Measurements from ENCODE around the gene CPT1B. TPM values are rescaled to one million over a fixed set of nuclear protein-coding genes. Genes with fewer than 3 reads are reported as not detected.

Gene CPT1B
- total and polyA plus RNA-seq, 7 donors, result 1.4 to 22.6 (median 5.0) TPM

DNA sequence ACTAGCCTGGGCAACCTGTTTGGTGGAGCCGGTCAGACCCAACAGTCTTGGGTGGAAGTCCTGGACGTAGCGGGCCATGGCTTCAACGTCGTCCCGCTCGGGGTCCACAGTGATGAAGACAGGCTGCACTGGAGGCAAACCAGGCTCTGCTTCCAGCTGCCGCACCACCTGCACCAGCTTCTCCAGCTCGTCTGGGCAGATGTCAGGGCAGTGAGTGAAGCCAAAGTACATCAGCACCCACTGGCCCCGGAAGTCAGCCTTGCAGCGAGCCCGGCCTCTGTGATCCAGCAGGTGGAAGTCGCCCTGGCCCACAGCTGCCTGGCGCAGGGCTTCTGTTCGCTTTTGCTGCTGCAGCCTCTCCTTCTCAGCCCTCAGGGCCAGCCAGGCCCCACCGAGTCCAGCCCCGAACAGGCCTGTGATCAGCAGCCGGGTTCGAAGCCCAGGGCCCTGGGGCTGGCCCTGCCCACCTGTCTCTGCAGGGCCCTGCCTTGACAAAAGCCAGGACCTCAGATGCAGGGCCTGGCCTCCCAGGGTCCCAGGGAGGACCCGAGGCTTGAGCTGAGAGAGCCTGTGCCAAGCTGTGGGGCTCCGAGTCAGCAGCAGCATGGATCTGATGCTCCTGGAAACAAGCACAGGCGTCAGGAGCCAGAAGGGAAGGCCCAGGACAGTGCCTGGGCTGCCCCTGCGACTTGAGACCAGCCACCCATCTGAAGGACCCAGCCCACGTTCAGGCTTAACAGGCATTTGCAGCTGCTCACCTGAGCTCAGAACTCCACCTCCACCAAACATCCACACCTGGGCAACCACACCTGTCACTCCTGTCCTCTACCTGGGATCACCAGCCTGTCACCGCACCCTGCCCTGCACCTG, 54.2 kb downstream of the CPT1B start:
- DNase-seq, result peak; percentile 69
- H3K27me3 ChIP-seq, result peaks cover 0 to 4% (median under 1%) of the 10 kb centered on the region in 3 donors
- WGBS, 2 donors, result 30 to 72% methylated on average over 25 of the region's 25 CpGs
- peaks cover 28 to 52% (median 35%) of the 10 kb centered on the region in 4 donors for H3K36me3 ChIP-seq
- H3K9me3 ChIP-seq, result no peaks in the 10 kb centered on the region
- intact Hi-C loops (cut with DNase I), result loop anchor here (2.0 kb wide), 1 partner anchor 15 kb away; the partner anchor contains the start of gene NCAPH2
- TF ChIP-seq POLR2AphosphoS5 (IDR thresholded peaks at IDR 0.05) (no peak), CTCF (IDR thresholded peaks at IDR 0.05) (no peak), POLR2A (IDR thresholded peaks at IDR 0.05) (no peak), EP300 (IDR thresholded peaks at IDR 0.05) (no peak)
- peak overlapping the region in 1 of 4 donors; percentile 94 for H3K27ac ChIP-seq
- H3K4me3 ChIP-seq, result peak overlapping the region; percentile 48 to 81 (median 74)
- peaks cover 0 to 43% (median 26%) of the 10 kb centered on the region in 4 donors for H3K4me1 ChIP-seq

DNA sequence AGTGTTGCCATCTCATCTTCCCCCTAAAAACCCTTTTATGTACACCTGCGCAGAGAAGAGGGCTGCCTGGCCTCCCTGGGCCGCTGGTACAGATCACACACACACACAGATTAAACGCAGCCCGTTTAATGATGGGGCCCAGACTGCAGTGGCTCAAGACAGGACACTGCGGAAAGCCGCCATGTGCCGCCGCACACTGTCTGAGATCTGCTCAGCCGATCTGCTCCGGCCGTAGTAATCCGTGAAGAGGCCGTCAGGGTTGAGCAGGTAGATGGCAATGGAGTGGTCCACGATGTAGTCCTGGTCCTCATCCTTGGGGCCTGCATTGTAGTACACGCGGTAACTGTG, 54.8 kb downstream of the CPT1B start:
- H3K4me1 ChIP-seq, result peaks cover 0 to 39% (median 26%) of the 10 kb centered on the region in 4 donors
- no peak overlapping the region for H3K27ac ChIP-seq
- H3K4me3 ChIP-seq, result no peak overlapping the region
- WGBS, 2 donors, result 76 to 92% methylated on average over 16 of the region's 16 CpGs
- H3K9me3 ChIP-seq, result no peaks in the 10 kb centered on the region
- H3K27me3 ChIP-seq, result no peaks in the 10 kb centered on the region
- no peak for DNase-seq
- H3K36me3 ChIP-seq, result peaks cover 34 to 58% (median 40%) of the 10 kb centered on the region in 4 donors
- intact Hi-C loops (cut with DNase I), result no loop called here
- TF ChIP-seq POLR2A (IDR thresholded peaks at IDR 0.05) (no peak), EP300 (IDR thresholded peaks at IDR 0.05) (no peak), CTCF (IDR thresholded peaks at IDR 0.05) (no peak), POLR2AphosphoS5 (IDR thresholded peaks at IDR 0.05) (no peak)

DNA sequence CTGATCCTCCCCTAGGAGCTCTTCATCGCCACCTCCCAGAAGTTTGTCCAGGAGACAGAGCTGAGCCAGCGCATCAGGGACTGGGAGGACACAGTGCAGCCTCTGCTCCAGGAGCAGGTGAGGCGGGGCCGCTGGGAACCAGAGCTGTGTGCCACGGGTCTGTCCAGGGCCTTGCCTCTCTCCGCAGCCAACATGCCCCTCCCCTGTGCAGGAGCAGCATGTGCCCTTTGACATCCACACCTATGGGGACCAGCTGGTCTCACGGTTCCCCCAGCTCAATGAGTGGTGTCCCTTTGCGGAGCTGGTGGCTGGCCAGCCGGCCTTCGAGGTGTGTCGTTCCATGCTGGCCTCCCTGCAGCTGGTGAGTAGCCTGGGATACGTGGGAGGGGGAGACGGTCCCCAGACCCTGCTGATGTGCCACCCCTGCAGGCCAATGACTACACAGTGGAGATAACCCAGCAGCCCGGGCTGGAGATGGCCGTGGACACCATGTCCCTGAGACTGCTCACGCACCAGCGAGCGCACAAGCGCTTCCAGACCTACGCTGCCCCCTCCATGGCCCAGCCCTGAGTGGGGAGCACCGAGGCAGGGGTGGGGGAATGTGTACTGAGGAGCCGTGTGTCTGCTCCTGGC, 55.3 kb downstream of the CPT1B start:
- WGBS, 2 donors, result 73 to 89% methylated on average over 22 of the region's 22 CpGs
- no peak overlapping the region for H3K27ac ChIP-seq
- TF ChIP-seq CTCF (IDR thresholded peaks at IDR 0.05) (no peak), EP300 (IDR thresholded peaks at IDR 0.05) (no peak), POLR2AphosphoS5 (IDR thresholded peaks at IDR 0.05) (no peak), POLR2A (IDR thresholded peaks at IDR 0.05) (no peak)
- peaks cover 39 to 63% (median 44%) of the 10 kb centered on the region in 4 donors for H3K36me3 ChIP-seq
- H3K4me3 ChIP-seq, result no peak overlapping the region
- H3K27me3 ChIP-seq, result no peaks in the 10 kb centered on the region
- intact Hi-C loops (cut with DNase I), result no loop called here
- H3K4me1 ChIP-seq, result peaks cover 0 to 38% (median 26%) of the 10 kb centered on the region in 4 donors
- DNase-seq, result no peak
- no peaks in the 10 kb centered on the region for H3K9me3 ChIP-seq

DNA sequence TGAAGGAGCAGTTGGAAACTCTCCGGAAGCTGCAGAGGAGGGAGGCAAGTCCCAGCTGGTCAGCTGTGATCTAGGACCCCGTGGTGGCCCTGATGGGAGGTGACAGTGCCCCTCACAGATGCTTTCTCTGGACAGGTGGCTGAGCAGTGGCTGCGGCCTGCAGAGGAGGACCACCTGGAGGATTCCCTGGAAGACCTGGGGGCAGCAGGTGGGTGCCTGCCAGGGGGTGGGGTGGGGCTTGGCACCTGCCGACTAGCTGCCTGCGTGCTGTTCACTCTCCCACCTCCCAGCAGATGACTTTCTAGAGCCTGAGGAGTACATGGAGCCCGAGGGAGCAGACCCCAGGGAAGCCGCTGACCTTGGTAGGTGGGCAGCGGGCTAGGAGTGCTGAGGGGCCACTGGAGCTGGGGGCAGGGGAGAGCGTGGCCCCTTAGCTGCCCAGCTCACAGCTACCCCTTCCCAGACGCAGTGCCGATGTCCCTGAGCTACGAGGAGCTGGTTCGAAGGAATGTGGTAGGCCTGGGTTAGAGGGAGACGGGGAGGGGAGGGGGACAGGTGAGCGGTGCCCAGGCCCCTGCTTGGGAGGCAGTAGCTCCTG, 55.9 kb downstream of the CPT1B start:
- no peak for DNase-seq
- Histone ChIP-seq H3K4me3 (no peak overlapping the region), H3K36me3 (peaks cover 45 to 69% (median 50%) of the 10 kb centered on the region in 4 donors), H3K9me3 (no peaks in the 10 kb centered on the region), H3K4me1 (peaks cover 0 to 36% (median 25%) of the 10 kb centered on the region in 4 donors), H3K27ac (no peak overlapping the region), H3K27me3 (no peaks in the 10 kb centered on the region)
- intact Hi-C loops (cut with DNase I), result no loop called here
- TF ChIP-seq POLR2A (IDR thresholded peaks at IDR 0.05), result no peak
- no peak for TF ChIP-seq EP300 (IDR thresholded peaks at IDR 0.05)
- no peak for TF ChIP-seq CTCF (IDR thresholded peaks at IDR 0.05)
- TF ChIP-seq POLR2AphosphoS5 (IDR thresholded peaks at IDR 0.05), result no peak
- WGBS, 2 donors, result 88 to 94% methylated on average over 15 of the region's 15 CpGs

Data from sigmoid colon (tissue), 7 donors.